ENCODE data around the gene PSRC1.
A peak's percentile ranks its signal among the peaks of the same experiment; 100 is the strongest.

PSRC1 gene

GRCh38 chr1:109272021-109272799, 10.7 kb downstream of the PSRC1 start:
- DNase-seq (ENCODE audit: low spot score) = no peak

- DNase-seq (ENCODE audit: low spot score) = no peak
Observed at GRCh38 chr1:109271458-109271857, 11.5 kb downstream of the PSRC1 start.

- DNase-seq (ENCODE audit: low spot score) = no peak
Observed at GRCh38 chr1:109270623-109271317, 12.2 kb downstream of the PSRC1 start.

GRCh38 chr1:109269981-109270622, 12.8 kb downstream of the PSRC1 start:
- no peak for DNase-seq (ENCODE audit: low spot score)

GRCh38 chr1:109269212-109269980, 13.5 kb downstream of the PSRC1 start:
- no peak for DNase-seq (ENCODE audit: low spot score)

GRCh38 chr1:109268431-109269211, 14.3 kb downstream of the PSRC1 start:
- DNase-seq (ENCODE audit: low spot score) = no peak

GRCh38 chr1:109267743-109268300, 15.1 kb downstream of the PSRC1 start:
- no peak for DNase-seq (ENCODE audit: low spot score)

- no peak for DNase-seq (ENCODE audit: low spot score)
Observed at GRCh38 chr1:109266965-109267364, 16.0 kb downstream of the PSRC1 start.

- no peak for DNase-seq (ENCODE audit: low spot score)
Observed at GRCh38 chr1:109265741-109266330, 17.1 kb downstream of the PSRC1 start.

- no peak for DNase-seq (ENCODE audit: low spot score)
Observed at GRCh38 chr1:109265016-109265415, 17.9 kb downstream of the PSRC1 start.

- DNase-seq (ENCODE audit: low spot score) = no peak
Observed at GRCh38 chr1:109264379-109264755, 18.6 kb downstream of the PSRC1 start.

- DNase-seq (ENCODE audit: low spot score) = peak; percentile 78
Observed at GRCh38 chr1:109263597-109264378, 19.2 kb downstream of the PSRC1 start.

GRCh38 chr1:109263234-109263596, 19.7 kb downstream of the PSRC1 start:
- no peak for DNase-seq (ENCODE audit: low spot score)

- DNase-seq (ENCODE audit: low spot score) = no peak
Observed at GRCh38 chr1:109262231-109263055, 20.5 kb downstream of the PSRC1 start.

GRCh38 chr1:109261578-109261977, 21.4 kb downstream of the PSRC1 start:
- DNase-seq (ENCODE audit: low spot score) = no peak

GRCh38 chr1:109261006-109261405, 21.9 kb downstream of the PSRC1 start:
- no peak for DNase-seq (ENCODE audit: low spot score)

GRCh38 chr1:109259674-109260557, 23.0 kb downstream of the PSRC1 start:
- no peak for DNase-seq (ENCODE audit: low spot score)
